GM12873 (cell line): ENCODE measurements around the gene CLK3.

Experiments used
- CTCF ChIP-seq: IDR thresholded peaks from 2 replicates; pipeline ENCODE4 v1.5.1; 2012; ENCODE audit warnings: low read depth, mild to moderate bottlenecking, moderate library complexity, low read length, control low read depth; ENCODE audit not compliant: insufficient read depth; ENCODE audit errors: missing control alignments

The CLK3 gene

GRCh38 chr15:74618841-74619596 is 3.4 kb downstream of the CLK3 start:
- no peak for TF ChIP-seq CTCF

- no peak for TF ChIP-seq CTCF
Measured at GRCh38 chr15:74619916-74620635, 4.4 kb downstream of the CLK3 start.

GRCh38 chr15:74620636-74621545 is 5.3 kb downstream of the CLK3 start:
- peak; percentile 100 for TF ChIP-seq CTCF

- TF ChIP-seq CTCF = no peak
Measured at GRCh38 chr15:74621546-74621920, 5.9 kb downstream of the CLK3 start.

GRCh38 chr15:74621936-74622335 is 6.3 kb downstream of the CLK3 start:
- TF ChIP-seq CTCF = no peak

GRCh38 chr15:74622758-74623157 is 7.1 kb downstream of the CLK3 start:
- TF ChIP-seq CTCF = no peak
